Endothelial cell of umbilical vein (primary cell): ENCODE results near the gene FUZ. TPM values are rescaled to one million over a fixed set of nuclear protein-coding genes. Genes with fewer than 3 reads are reported as not detected.
A peak's percentile ranks its signal among the peaks of the same experiment; 100 is the strongest.

ENCODE experiments used
- BruUV-seq: library from RNA; stranded (reverse); fragments of 400-500 nt; replicated peaks from 2 replicates; lab custom pipeline; 2021; lab: Mats Ljungman, UMichigan
- CTCF ChIA-PET: fragments of 300-600, 350-600 bp; sonication (Branson Sonifier 250); formaldehyde crosslinking; loops from one replicate; lab custom pipeline; 2021; ENCODE audit warnings: antibody characterized with exemption, inconsistent platforms; lab: Charles Lee
- POLR2A ChIA-PET: fragments of 300-600, 350-600 bp; sonication (Branson Sonifier 250); formaldehyde crosslinking; loops from one replicate; lab custom pipeline; 2021; ENCODE audit warnings: antibody characterized with exemption, inconsistent platforms; lab: Charles Lee
- DNase-seq: peaks from one replicate; pipeline ENCODE4 v3.0.0-alpha.2; 2011; ENCODE audit warnings: low read depth, low spot score
- FAIRE-seq: peaks from 2 replicates; lab custom pipeline; 2011; peaks lifted over from hg19 to GRCh38; lab: Jason Lieb, UNC
- H2AFZ ChIP-seq: 2 replicates; pipeline ENCODE4 v1.6.0; 2012; ENCODE audit warnings: low read depth, low read length, control low read depth, inconsistent platforms
- H3K27ac ChIP-seq: 2 replicates; pipeline ENCODE4 v1.5.1; 2011; ENCODE audit warnings: low read depth, mild to moderate bottlenecking, control low read depth, low read length, moderate library complexity; ENCODE audit not compliant: insufficient read depth
- H3K27me3 ChIP-seq, 2 experiments: 2 replicates each; pipeline versions ENCODE4 v1.6.0 to v1.6.1; 2011; ENCODE audit warnings: low read length in 2 of 2, mixed read lengths in 1 of 2; ENCODE audit not compliant: control insufficient read depth in 2 of 2, insufficient read depth in 2 of 2
- H3K36me3 ChIP-seq, 2 experiments: 2 replicates in 1 of 2; 3 replicates in 1 of 2; pipeline ENCODE4 v1.5.1; 2011; ENCODE audit warnings: low read length in 2 of 2, mild to moderate bottlenecking in 1 of 2, moderate library complexity in 1 of 2; ENCODE audit not compliant: control insufficient read depth in 2 of 2, insufficient read depth in 2 of 2; ENCODE audit errors: extremely low read depth in 1 of 2
- H3K4me1 ChIP-seq: 3 replicates; pipeline ENCODE4 v1.5.1; 2011; ENCODE audit warnings: mild to moderate bottlenecking, low read length; ENCODE audit not compliant: control insufficient read depth, insufficient read depth; ENCODE audit errors: extremely low read depth
- H3K4me2 ChIP-seq: 2 replicates; pipeline ENCODE4 v1.6.1; 2011; ENCODE audit warnings: low read length, control low read depth, mixed read lengths; ENCODE audit not compliant: insufficient read depth
- H3K4me3 ChIP-seq, 3 experiments: fragments of 200-600 bp in 1 of 3; sonication (generic), shearing (Covaris generic) in 1 of 3; replicated peaks in 1 of 3; 2 replicates each; pipeline ENCODE4 v1.5.1; 2011 to 2016; ENCODE audit warnings: control low read depth in 3 of 3, low read length in 3 of 3, mild to moderate bottlenecking in 2 of 3, inconsistent platforms in 1 of 3, low read depth in 1 of 3, moderate library complexity in 1 of 3; ENCODE audit not compliant: insufficient read depth in 1 of 3
- H3K79me2 ChIP-seq: 2 replicates; pipeline ENCODE4 v1.6.0; 2012; ENCODE audit warnings: low read length, inconsistent platforms; ENCODE audit not compliant: control insufficient read depth, insufficient read depth
- H3K9ac ChIP-seq: replicated peaks from 2 replicates; pipeline ENCODE3; 2011; ENCODE audit warnings: low read length, control low read depth; ENCODE audit not compliant: insufficient read depth; ENCODE audit errors: extremely low read depth
- H3K9me1 ChIP-seq: replicated peaks from 3 replicates; pipeline ENCODE4 v1.6.0; 2011; ENCODE audit warnings: mild to moderate bottlenecking, low read length; ENCODE audit not compliant: control insufficient read depth, insufficient read depth; ENCODE audit errors: extremely low read depth
- H3K9me3 ChIP-seq: replicated peaks from 2 replicates; pipeline ENCODE4 v1.5.1; 2012; ENCODE audit warnings: low read length, inconsistent platforms; ENCODE audit not compliant: control insufficient read depth, insufficient read depth
- H4K20me1 ChIP-seq: replicated peaks from 2 replicates; pipeline ENCODE3; 2011; ENCODE audit warnings: mild to moderate bottlenecking, low read length; ENCODE audit not compliant: control insufficient read depth, insufficient read depth; ENCODE audit errors: extremely low read depth
- EZH2 ChIP-seq: IDR thresholded peaks from 2 replicates; pipeline ENCODE4 v1.6.1; 2012; ENCODE audit warnings: borderline replicate concordance, low read depth, mild to moderate bottlenecking, moderate library complexity, low read length, inconsistent platforms; ENCODE audit not compliant: severe bottlenecking
- FOS ChIP-seq: IDR thresholded peaks from 2 replicates; pipeline ENCODE4 v1.6.1; 2011; ENCODE audit warnings: mild to moderate bottlenecking, low read length, moderate library complexity, borderline replicate concordance; ENCODE audit not compliant: insufficient read depth
- GATA2 ChIP-seq: IDR thresholded peaks from 2 replicates; pipeline ENCODE4 v1.7.0; 2011; ENCODE audit warnings: low read depth, mild to moderate bottlenecking, moderate library complexity, mixed read lengths, low read length; ENCODE audit not compliant: insufficient read length, insufficient read depth
- JUN ChIP-seq: IDR thresholded peaks from 2 replicates; pipeline ENCODE4 v1.6.1; 2011; ENCODE audit warnings: borderline replicate concordance, low read depth; ENCODE audit not compliant: insufficient read length, insufficient read depth
- POLR2A ChIP-seq: IDR thresholded peaks from 2 replicates; pipeline ENCODE4 v1.6.1; 2012; ENCODE audit warnings: low read depth, mild to moderate bottlenecking, control low read depth, low read length
- POLR2AphosphoS5 ChIP-seq: IDR thresholded peaks from 2 replicates; pipeline ENCODE4 v1.6.1; 2012; ENCODE audit warnings: low read depth, mild to moderate bottlenecking, control low read depth, low read length, moderate library complexity; ENCODE audit not compliant: insufficient read depth
- dilution Hi-C: fragments of 300-500 bp; cut with MboI; formaldehyde crosslinking; loops from one replicate; pipeline ENCODE4 v1.15.0; 2019; ENCODE audit warnings: low sequenced_read_pairs; ENCODE audit not compliant: extremely low pct_ligation_motif_present
- intact Hi-C: fragments of 100-400 bp; cut with micrococcal nuclease; formaldehyde crosslinking; loops from one replicate; pipeline ENCODE4 v1.10.0; 2022
- polyA plus RNA-seq, 4 experiments: library from polyadenylated mRNA; depleted of rRNA in 3 of 4; stranded (reverse) in 3 of 4; unstranded in 1 of 4; fragments of >200 nt; gene quantifications; 2 replicates each; pipeline versions ENCODE4 v1.2.1 to v1.2.3, GENCODE V29; 2011 to 2012; ENCODE audit warnings: missing spikeins in 1 of 4
- total RNA-seq: library from RNA; stranded (reverse); gene quantifications from 2 replicates; pipeline ENCODE4 v1.2.3, GENCODE V29; 2021
- TF ChIP-seq, protein P1 (sequence below), 2 donors: IDR thresholded peaks; 1 replicate in 1 of 2; 2 replicates in 1 of 2; pipeline ENCODE4 v1.5.1; 2011; ENCODE audit warnings: low read length in 2 of 2, mild to moderate bottlenecking in 2 of 2, moderate library complexity in 2 of 2, control low read depth in 1 of 2, inconsistent platforms in 1 of 2, low read depth in 1 of 2; ENCODE audit not compliant: insufficient read depth in 1 of 2; ENCODE audit errors: extremely low read depth in 1 of 2
- TF ChIP-seq, protein P2 (sequence below): IDR thresholded peaks from 2 replicates; pipeline ENCODE4 v1.6.1; 2011; ENCODE audit not compliant: insufficient read depth, insufficient read length

The FUZ gene
- total and polyA plus RNA-seq, 2 donors (not counting 3 experiments of a cell fraction or from before 2014, with no cell fraction given) = 12.3 to 14.0 TPM

DNA sequence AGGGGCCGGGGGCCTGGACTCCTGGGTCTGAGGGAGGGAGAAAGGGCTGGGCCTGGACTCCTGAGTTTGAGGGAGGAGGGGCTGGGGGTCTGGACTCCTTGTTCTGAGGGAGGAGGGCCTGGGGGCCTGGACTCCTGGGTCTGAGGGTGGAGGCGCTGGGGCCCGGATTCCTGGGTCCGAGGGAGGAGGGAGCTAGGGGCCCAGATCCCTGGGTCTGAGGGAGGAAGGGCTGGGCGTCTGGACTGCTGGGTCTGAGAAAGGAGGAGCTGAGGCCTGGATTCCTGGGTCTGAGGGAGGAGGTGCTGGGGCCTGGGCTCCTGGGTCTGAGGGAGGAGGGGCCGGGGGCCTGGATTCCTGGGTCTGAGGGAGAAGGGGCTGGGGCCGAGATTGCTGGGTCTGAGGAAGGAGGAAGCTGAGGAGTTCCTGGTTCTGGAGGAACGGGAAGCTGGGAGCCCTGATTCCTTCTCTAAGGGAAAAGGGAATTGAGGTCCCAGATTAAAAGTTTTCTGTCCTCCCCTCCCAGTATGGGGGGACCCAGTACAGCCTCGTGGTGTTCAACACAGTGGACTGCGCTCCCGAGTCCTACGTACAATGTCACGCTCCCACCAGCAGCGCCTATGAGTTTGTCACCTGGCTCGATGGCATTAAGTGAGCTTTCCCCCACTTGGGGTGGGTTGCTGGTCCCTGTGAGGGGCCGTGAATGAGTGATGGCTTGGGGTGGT is 5.7 kb upstream of the FUZ start:
- TF ChIP-seq POLR2A (no peak), JUN (no peak), EZH2 (no peak), POLR2AphosphoS5 (no peak), FOS (no peak), GATA2 (no peak)
- TF ChIP-seq, protein P1, sequence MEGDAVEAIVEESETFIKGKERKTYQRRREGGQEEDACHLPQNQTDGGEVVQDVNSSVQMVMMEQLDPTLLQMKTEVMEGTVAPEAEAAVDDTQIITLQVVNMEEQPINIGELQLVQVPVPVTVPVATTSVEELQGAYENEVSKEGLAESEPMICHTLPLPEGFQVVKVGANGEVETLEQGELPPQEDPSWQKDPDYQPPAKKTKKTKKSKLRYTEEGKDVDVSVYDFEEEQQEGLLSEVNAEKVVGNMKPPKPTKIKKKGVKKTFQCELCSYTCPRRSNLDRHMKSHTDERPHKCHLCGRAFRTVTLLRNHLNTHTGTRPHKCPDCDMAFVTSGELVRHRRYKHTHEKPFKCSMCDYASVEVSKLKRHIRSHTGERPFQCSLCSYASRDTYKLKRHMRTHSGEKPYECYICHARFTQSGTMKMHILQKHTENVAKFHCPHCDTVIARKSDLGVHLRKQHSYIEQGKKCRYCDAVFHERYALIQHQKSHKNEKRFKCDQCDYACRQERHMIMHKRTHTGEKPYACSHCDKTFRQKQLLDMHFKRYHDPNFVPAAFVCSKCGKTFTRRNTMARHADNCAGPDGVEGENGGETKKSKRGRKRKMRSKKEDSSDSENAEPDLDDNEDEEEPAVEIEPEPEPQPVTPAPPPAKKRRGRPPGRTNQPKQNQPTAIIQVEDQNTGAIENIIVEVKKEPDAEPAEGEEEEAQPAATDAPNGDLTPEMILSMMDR (IDR thresholded peaks at IDR 0.05; ENCODE audit: extremely low read depth in 1 of 2, insufficient read depth in 1 of 2, low read depth in 1 of 2, low read length in 2 of 2) = no peak
- TF ChIP-seq, protein P2, sequence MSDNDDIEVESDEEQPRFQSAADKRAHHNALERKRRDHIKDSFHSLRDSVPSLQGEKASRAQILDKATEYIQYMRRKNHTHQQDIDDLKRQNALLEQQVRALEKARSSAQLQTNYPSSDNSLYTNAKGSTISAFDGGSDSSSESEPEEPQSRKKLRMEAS = no peak
- ChIA-PET CTCF (interaction anchor here (1.8 kb wide), 1 partner anchor 31 kb away, joined by 6 read pairs; no protein-coding TSS in a partner anchor), POLR2A (no interaction called here)
- Histone ChIP-seq H3K4me3 (peak overlapping the region; percentile 83 to 95 (median 90)), H3K36me3 (peaks cover 0 to 5% of the 10 kb centered on the region in 2 experiments), H3K9me1 (no peaks in the 10 kb centered on the region), H3K79me2 (peaks cover 24% of the 10 kb centered on the region), H3K4me1 (peaks cover 18% of the 10 kb centered on the region), H2AFZ (peak overlapping the region; percentile 93), H3K9ac (peak overlapping the region; percentile 91), H3K9me3 (no peaks in the 10 kb centered on the region), H4K20me1 (no peaks in the 10 kb centered on the region), H3K4me2 (peak overlapping the region; percentile 95), H3K27ac (peak overlapping the region; percentile 89), H3K27me3 (no peaks in the 10 kb centered on the region)
- dilution Hi-C loops (no loop called here), intact Hi-C loops (no loop called here)
- BruUV-seq = no TSS peak
- peak; percentile 4 for FAIRE-seq
- DNase-seq = no peak
